DOHH2 (cell line): ENCODE results near the gene UBTD1.

ENCODE experiments used
- EZH2phosphoT487 ChIP-seq: fragments of 200-600 bp; sonication (generic); IDR thresholded peaks from 2 replicates; pipeline ENCODE4 v1.6.1; 2017; ENCODE audit warnings: borderline replicate concordance, mild to moderate bottlenecking, antibody characterized with exemption, low read length, moderate library complexity, mixed read lengths
- TF ChIP-seq, protein P1 (sequence below): fragments of 200-600 bp; sonication (generic); IDR thresholded peaks from one replicate; pipeline ENCODE4 v1.5.1; 2014; ENCODE audit warnings: antibody characterized with exemption, mild to moderate bottlenecking, low read depth, low read length; ENCODE audit not compliant: poor library complexity, severe bottlenecking

DNA sequence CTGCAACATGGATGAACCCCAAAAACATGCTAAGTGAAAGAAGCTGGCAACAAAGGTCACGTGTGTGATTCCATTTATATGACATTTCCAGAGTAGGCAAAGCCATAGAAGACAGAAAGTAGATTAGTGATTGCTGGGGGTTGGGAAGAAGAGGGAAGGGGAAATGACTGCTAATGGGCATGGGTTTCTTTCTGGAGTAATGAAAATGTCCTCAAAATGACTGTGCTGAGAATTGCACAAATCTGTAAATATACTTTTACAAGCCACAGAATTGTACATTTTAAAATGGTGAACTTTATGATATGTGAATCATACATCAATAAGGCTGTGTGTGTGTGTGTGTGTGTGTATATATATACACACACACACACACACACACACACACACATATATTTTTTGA, 16.3 kb upstream of the UBTD1 start:
- TF ChIP-seq, protein P1, sequence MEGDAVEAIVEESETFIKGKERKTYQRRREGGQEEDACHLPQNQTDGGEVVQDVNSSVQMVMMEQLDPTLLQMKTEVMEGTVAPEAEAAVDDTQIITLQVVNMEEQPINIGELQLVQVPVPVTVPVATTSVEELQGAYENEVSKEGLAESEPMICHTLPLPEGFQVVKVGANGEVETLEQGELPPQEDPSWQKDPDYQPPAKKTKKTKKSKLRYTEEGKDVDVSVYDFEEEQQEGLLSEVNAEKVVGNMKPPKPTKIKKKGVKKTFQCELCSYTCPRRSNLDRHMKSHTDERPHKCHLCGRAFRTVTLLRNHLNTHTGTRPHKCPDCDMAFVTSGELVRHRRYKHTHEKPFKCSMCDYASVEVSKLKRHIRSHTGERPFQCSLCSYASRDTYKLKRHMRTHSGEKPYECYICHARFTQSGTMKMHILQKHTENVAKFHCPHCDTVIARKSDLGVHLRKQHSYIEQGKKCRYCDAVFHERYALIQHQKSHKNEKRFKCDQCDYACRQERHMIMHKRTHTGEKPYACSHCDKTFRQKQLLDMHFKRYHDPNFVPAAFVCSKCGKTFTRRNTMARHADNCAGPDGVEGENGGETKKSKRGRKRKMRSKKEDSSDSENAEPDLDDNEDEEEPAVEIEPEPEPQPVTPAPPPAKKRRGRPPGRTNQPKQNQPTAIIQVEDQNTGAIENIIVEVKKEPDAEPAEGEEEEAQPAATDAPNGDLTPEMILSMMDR: no peak
- no peak for TF ChIP-seq EZH2phosphoT487
